GM20000 (cell line): ENCODE data around the gene TLK2.
A peak's percentile ranks its signal among the peaks of the same experiment; 100 is the strongest.
"Not testable (repeated sequence)": the region's sequence is repeated elsewhere in the genome, so short reads cannot be mapped to it uniquely, and the experiment has no call there.

Experiments used
- DNase-seq: peaks from one replicate; pipeline ENCODE4 v3.0.0; 2012; ENCODE audit warnings: low spot score
- CTCF ChIP-seq: IDR thresholded peaks from 2 replicates; pipeline ENCODE4 v1.5.1; 2012; ENCODE audit warnings: mild to moderate bottlenecking, control low read depth; ENCODE audit errors: extremely low read depth, missing control alignments

TLK2 gene

DNA sequence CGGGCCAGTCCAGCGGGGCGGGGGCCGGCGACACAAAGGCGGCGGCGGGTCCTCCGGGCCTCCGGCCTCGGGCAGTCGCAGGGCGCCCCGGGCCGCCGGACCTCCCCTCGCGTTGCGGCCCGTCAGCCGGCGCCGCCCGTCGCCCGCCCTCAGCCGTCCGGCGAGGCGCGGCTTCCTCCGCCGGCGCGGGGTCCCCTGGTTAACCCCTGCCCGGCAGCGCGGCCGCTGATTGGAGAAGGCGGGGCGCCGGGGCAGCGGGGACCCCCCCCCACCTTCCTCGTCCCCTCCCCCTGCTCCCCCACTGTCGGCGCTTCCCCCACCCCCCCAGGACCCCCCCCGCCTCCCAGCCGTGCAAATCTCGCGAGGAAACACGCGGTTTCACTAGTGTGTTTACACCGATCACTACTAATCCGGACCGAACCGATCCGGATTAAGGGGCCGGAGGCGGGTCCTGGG, at the start of gene TLK2:
Gene TLK2 (plus strand): TSS at position 402 of the 456 bp plus-strand sequence. CDS start 2,301 bp downstream, outside the sequence.
- TF ChIP-seq CTCF = no peak
- peak; percentile 98 for DNase-seq

DNA sequence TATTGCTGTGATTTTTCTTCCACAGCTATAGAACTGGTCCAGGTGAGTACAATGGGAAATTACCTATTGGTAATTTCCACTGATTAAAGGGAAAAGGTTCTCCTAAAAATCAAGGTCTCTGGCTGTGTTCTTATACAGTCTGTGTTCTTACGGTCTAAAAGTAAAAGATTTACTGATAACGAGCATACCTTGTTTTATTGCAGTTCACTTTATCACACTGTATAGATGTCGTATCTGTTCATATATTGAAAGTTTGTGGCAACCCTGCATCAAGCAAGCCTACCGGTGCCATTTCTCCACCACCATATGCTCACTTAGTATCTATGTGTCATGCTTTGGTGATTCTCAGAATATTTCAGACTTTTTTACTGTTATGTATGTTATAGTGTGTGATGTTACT, 43.4 kb upstream of the TLK2 start:
- DNase-seq = not testable (repeated sequence)

DNA sequence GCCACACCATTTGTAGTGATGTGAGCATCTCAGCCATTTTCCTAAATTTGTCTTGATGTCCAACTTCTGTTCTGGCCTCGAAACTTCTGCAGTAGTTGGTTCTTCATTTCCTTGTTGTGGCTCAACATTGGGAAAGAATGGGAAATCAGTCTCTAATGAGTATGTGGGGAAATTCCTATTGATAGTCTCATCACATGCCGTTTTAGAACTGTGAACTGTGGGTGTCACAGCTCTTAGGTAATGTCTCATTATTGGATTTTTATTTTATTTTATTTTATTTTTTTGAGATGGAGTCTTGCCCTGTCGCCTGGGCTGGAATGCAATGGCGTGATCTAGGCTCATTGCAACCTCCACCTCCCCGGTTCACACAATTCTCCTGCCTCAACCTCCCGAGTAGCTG, 37.4 kb upstream of the TLK2 start:
- DNase-seq = not testable (repeated sequence)

GRCh38 chr17:62444063-62444462, 34.6 kb upstream of the TLK2 start:
- no peak for TF ChIP-seq CTCF

GRCh38 chr17:62445791-62446190, 32.8 kb upstream of the TLK2 start:
- not testable (repeated sequence) for DNase-seq

More at GRCh38 chr17:62444063-62444462, 34.6 kb upstream of the TLK2 start:
- DNase-seq = no peak

GRCh38 chr17:62452195-62452594, 26.4 kb upstream of the TLK2 start:
- not testable (repeated sequence) for DNase-seq

DNA sequence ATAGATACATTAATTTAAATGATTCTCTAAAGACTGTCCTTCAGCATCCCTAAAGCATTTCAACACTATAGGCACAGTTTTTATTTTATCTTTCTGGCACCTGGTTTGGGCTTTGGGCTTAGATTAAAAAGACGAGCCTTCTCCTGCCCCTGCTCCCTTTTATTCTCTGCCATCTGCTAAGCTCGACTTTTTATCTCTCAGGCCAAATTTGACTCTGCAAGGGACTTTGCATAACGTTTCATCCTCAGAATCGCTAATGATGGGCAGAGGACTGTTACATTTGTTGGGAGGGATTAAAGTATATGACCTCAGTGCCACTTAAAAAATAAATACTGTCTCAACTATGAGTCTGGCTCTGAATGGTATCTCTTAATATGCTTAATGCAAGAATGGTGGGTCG, 25.6 kb upstream of the TLK2 start:
- DNase-seq = not testable (repeated sequence)

- not testable (repeated sequence) for DNase-seq
These were observed 25.0 kb upstream of the TLK2 start for GRCh38 chr17:62453656-62454055.

DNA sequence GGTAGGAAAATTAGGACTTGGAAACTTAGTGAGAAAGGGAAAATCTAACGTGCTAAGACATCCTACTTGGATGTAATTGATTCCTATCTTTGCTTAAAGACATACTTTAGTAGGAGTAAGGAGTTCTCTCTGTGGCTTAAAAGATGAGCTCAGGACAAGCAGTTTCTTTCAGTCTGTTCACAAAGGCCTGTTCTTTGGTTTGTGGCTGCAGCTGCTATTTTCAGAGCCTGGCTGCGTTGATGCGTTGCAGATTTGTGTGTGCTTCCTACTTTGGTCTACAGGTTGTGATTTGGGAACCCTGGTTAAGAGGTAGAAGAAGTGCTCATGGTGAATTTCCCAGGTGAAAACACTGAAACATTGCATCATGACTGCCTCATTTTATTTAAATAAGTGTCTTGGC, 24.5 kb upstream of the TLK2 start:
- DNase-seq = not testable (repeated sequence)

DNA sequence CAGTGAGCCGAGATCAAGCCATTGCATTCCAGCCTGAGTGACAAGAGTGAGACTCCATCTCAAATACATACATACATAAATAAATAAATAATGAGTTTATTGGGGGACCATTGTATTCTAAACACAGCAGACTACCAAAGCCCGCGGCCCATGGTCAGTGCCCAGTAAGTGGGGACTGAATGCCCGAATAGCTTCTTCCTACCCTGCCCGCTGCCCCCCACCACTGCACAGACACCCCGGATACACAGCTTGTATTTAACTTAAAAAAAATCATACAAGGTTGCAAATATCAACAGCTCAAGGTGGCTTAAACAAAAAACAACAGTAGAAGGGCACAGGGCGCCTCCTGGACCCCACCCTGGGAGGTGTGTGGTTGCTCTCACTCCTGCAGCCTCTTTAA, 22.6 kb upstream of the TLK2 start:
- DNase-seq = no peak
- TF ChIP-seq CTCF = no peak

DNA sequence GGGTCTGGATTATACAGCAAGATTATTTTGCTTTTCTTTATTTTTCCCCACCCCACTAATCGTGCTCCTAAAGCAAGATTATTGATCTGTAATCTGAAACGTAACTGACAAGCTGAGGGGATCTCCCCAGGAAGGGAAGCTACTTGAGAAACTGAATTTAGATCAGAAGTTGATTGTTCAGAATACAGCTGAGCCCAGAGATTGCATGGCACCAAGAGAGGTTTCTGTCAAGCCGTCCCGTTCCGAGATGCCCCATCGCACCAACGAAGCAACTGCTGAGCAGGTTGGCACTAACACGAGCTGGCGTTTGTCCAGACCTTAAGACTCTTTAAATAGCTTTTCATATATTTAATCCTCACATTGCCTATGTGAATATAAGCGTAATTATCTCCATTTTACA, 20.1 kb upstream of the TLK2 start:
- not testable (repeated sequence) for DNase-seq

- not testable (repeated sequence) for DNase-seq
These were observed 14.2 kb upstream of the TLK2 start for GRCh38 chr17:62464422-62464821.

DNA sequence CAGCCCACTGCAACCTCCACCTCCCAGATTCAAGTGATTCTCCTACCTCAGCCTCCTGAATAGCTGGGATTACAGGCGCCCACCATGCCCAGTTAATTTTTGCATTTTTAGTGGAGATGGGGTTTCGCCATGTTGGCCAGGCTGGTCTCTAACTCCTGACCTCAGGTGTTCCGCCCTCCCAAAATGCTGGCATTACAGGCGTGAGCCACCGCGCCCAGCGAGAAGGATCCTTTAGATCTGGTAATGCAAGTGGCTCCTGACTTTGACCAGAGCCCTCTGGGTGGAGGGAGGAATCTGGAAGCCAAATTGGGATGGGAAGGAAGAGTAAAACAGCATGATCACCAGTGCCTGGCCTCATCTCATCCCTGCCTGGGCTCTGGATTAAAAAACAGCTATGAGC, 13.4 kb upstream of the TLK2 start:
- DNase-seq = not testable (repeated sequence)

- DNase-seq = not testable (repeated sequence)
These were observed 7.8 kb upstream of the TLK2 start for GRCh38 chr17:62470666-62471379.

GRCh38 chr17:62471380-62471880, 7.2 kb upstream of the TLK2 start:
- DNase-seq = not testable (repeated sequence)

- DNase-seq = not testable (repeated sequence)
These were observed 5.3 kb upstream of the TLK2 start for GRCh38 chr17:62473030-62473982.

DNA sequence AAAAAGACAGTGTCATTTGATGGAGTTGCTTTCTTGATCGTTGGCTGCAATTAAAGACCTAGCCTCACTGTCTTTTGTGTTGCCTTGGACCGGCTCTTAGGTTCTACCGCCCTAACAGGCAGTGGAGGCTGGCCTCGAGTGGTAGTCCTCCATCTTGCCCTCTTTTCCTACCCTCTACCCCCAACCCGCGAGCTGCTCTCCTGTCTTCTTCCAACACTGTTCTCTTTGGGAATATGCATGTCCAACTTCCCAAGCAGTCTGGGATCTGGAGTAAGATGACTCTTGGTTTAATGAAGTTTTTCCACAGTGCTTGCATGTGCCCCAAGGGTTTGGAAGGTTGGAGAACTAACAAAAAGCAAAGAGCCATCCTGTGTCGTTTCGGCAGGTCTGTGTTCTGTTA, 1.5 kb upstream of the TLK2 start:
- DNase-seq = not testable (repeated sequence)
